Stimulated activated CD4-positive, alpha-beta T cell treated with anti-CD3 and anti-CD28 coated beads, Interleukin-12 subunit alpha, Interleukin-12 subunit beta, amount 100 ng/mL, for 48 hours (primary cell): Measurements from ENCODE around the gene PPP2R2C.

Source experiments
- DNase-seq, 3 donors: peaks; one replicate each; pipeline ENCODE4 v3.0.0-alpha.2; 2020; ENCODE audit warnings: low read depth in 2 of 3, low spot score in 1 of 3

Gene PPP2R2C

DNA sequence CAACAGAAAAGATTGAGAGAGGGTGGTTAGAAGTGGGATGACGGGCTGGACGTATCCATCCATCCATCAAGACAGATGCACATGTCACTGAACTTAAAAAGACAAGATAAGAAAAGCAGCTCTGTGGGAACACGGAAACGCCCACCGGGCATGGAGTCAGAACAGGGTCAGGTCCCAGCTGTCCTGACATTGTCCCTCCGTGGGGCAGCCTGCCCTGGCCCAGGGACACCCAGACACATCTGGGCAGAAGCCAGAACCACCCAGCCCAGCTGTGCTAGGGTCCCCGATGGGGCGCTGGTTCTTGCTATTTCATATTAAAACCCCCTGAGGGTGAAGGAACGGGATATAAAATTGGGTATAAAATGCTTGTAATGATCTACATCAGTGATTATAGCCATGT is 88.5 kb downstream of the PPP2R2C start:
- no peak for DNase-seq

- no peak for DNase-seq
Measured at GRCh38 chr4:6383009-6383404, 89.4 kb downstream of the PPP2R2C start.

- no peak for DNase-seq
Measured at GRCh38 chr4:6381571-6382123, 90.8 kb downstream of the PPP2R2C start.

DNA sequence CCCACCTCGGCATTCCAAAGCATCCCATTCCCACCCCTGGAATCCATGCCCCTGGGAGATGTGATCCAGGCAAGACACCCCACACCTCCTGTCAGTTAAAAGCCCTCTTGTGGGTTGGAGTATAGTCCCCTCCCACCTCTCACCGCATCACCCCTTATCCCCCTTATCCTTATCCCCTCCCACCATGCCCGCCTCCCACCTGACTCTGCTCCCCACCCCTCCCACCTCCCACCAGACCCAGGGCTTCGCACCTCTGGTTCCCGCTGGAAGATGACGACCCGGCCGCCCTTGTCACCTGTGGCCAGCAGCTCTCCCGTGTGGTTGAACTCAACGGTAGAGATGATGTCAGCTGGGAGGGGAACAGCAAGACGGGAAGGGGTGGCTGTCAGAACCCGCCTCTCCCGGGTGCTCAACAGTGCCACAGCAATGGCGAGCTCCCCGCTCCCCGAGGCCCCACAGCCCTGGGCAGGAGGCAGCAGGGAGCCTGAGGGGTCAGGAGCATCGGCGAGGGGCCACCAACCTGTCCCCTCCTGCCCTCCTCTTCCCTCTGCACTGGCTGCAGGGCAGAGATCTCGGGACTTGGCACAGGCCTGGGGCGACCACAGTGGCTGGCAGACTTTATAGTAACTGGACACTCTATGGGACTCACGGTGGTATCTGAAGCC is 91.5 kb downstream of the PPP2R2C start:
- DNase-seq, result no peak

DNA sequence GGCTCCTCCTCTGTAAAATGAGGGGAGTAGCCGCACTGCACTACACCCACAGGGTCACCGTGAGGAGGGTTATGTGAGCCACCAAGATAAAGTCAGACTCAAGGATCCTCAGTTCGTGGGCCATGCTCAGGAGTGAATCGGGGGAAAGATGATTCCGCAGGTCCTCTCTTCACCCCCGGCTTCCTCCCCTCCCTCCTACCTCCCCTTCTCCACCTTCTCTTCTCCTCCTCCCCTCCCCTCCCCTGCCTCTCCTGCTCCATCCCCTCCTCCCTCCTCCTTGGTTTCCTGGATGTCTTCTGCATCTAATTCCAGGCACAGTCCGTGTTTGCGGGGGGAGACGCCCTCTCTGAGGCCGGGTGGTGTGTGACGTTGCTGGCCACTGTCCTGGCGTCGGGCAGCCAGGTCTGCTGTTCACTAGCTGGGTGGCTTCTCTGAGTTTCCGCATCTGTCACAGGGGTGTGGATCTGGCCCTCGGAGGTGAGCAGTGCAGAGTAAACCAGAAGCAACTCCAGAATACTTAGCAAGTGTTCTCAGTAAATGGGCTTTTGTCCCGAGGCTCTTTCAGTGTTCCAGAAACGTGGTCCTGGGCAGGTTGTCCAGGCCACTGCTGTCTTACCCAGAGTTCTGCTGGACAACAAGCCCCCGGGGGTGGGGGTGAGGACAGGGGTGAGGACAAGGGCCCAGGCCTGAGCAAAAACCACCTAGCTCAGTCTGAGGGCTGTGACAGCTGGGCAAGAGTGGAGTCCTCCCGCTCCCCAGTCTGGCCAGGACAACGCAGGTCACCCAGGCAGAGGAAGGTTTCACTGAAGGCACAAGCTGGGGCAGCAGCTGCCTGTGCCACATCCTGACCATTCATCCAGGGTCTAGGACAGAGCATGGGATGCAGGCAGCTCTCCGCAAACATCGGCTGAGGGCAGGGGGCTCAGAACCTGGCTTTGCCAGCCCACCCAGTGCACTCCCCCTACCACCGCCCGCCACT is 92.4 kb downstream of the PPP2R2C start:
- no peak for DNase-seq

GRCh38 chr4:6378493-6379445 is 93.6 kb downstream of the PPP2R2C start:
- no peak for DNase-seq

DNA sequence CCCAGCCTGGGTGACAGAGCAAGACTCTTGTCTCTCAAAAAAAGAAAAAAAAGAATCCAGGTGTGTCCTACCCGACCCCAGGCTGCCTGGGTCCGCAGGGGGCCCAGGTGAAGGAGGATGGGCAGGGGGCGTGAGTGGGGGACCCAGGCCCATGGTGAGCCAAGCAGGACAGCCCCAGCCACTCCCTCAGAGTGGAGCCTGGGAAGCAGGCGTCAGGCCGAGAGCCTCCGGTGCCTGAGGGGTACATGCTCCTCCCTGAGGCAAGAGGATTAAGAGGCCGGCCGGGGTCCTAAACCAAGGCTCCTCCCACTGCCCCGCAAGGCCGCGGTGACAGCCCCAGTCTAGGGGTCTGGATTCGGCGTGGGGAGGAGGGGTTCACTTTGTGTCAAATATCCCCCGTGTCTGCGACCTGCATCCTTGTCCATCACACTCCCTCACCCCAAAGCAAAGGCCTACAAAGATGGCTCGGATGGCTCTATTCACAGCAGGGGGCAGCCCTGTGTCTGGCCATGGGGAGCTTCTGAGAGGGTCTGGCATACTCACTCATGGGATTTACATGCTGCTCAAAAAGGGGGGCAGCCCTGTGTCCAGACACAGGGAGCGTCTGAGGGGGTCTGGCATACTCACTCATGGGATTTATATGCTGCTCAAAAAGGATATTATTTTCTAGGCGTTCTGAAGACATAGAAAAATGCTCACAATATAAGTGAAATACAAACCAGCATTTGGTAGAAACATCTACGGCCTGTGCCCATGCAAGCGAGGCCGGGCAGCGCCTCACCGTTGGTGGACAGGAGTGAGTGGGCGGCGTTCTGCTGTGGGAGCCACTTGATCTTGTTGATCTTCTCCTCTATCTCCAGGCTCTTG is 94.6 kb downstream of the PPP2R2C start:
- DNase-seq, result no peak

DNA sequence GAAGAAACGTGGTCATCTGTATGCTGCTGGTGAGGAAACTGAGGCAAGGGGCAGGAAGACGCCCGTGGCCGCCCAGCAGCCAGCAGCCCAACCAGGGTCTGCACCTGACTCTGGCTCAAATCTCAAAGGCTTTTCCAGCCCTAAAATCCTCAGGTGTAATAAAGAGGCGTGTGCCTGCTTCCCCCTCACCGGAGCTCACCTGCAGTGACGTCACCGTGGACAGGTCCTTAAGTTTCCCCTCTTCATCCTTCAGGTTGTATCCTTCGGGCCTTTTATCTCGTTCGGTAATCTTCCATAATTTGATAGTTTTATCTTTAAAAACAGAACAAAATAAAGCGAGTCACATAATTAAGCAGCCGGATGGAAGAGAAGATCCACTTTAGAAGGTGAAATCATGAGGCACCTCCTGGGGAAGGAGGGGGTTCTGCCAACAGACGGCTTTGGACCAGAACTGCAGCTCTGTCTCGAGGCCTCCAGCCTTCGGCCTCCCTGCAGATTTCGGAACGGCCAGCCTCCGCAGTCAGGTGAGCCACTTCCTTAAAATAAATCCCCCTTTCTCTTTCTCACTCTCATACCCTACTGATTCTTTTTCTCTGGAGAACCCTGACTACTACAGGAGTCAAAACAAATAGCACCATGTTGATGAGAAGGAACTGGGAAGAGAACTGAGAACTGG is 96.7 kb downstream of the PPP2R2C start:
- DNase-seq, result no peak

DNA sequence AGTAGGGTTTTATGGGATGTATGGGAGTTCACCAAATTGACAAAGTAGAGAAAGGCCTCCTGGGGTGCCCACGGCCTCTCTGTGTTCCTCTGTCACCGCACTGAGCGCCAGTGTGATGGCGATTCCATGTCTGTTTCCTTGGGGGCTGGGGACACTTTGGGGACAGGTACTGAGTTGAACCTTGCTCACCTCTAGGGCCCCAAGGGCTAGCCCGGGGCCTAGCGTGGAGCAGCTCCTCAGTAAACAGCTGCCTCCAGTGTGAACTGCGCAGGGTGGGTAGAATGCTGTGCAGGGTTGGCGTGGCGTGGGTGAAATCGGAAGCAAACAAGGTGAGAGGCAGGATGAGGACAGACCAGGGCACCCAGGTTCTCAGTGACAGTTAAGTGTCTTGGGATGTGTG is 97.8 kb downstream of the PPP2R2C start:
- DNase-seq, result no peak

DNA sequence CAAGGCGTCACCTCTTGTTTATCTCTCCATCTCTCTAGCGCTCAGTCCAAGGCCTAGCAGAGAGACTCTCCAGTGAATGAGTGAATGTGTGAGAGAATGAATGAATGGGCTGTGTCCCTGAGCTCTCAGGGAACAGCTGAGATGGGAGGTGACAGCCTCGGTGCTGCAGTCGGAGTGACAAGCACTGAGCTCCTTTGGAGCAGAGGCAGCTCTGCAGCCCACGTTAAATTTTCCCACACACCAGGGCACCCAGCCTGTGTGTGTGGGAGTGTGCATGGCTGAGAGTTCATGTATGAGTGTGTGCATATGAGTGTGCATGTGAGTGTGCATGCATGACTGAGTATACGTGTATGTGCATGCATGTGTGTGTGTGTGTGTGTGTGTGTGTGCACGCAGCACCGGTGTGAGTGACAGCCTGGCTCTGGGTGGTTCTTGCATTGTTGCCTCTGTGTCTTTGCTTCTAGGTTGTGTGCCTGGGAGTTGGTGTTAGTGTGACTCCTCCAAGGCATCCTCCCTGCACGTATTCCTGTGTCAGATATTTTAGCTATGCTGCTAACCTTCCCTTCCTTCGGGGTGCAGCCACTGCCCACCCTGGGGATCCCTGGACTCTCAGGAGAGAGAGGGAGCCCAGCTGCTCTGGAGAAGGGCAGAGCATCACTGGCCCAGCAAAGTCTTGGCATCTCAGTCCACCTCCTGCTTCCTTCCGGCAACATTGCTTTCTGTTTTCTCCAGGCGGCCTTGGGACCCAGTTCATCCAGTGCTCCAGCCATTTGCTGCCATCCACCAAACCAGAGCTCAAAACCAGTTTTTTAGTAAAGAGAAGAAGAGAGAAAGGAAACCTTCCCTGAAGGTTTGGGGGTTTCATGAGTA is 98.6 kb downstream of the PPP2R2C start:
- DNase-seq, result no peak

GRCh38 chr4:6372649-6373525 is 99.5 kb downstream of the PPP2R2C start:
- DNase-seq, result peak in 2 of 3 donors; percentile 4 to 26

DNA sequence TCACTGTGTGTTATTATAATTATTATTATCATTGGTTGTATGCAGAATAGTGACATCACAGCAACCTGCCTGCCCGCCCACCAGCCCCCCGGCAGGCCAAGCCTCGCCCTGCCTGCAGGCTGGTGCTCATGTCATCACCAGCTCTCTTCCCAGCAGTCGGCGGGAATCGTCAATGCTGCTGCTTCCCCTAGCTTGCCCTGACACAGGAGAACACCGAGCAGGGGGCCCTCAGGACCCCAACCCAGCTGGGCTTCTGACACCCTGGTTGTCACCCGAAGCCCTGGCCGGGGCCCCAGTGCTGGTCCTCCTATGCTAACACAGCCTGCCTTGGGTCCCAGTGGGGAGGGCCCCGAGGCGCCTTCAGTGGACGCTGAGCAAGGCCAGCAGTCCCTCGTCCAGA is 100.6 kb downstream of the PPP2R2C start:
- no peak for DNase-seq

GRCh38 chr4:6371271-6371670 is 101.1 kb downstream of the PPP2R2C start:
- DNase-seq, result no peak

DNA sequence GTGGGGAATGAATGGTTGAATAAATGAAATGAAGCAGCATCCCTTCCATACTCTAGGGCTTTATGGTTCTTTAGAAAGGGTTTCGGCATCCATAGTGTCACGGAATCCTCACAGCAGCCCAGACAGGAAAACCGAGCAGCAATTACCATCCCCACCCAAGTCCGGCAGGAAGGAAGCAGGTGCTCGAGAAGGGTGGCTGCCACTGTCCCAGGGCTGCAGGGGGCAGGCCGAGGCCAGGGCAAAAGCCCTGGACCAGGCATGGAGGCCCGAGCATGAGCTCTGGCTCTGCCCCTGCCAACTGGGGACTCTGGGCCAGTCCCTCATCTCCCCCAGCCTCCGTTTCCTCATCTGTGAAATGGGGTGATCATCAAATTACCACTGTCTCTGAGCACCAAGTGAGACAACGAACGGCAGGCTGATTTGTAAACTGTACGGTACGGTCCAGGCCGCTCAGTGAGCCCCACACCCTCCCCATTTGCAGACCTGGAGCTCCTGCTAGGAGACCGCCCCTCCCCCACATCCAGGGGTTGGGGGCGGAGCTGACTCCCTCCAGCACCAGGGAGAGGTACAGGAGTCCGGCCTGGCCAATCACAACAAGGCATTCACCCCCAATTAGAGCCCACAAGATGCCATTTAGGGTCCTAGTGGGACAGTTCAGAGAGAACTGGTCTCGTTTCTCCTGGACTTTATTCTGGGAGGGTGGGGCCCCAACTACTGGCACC is 102.3 kb downstream of the PPP2R2C start:
- no peak for DNase-seq

DNA sequence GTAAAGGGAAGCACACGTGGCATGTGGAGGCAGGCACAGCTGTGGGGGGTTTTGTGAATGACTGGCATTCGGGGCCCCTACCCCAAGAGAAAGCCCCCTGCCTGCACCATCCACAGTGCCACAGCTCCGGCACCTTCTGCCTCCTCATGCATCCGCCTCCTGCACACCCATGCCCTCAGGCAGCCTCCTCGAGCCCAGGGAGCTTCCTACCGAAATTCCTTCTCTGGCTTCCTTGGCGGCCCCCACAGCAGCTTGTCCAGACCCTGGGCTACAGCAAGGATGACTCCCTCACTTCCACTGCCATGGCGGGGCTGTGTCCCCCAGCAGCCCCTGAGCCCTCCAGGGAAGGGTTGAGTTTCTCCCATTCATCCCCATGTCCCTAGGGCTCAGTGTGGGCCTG is 102.9 kb downstream of the PPP2R2C start:
- no peak for DNase-seq

DNA sequence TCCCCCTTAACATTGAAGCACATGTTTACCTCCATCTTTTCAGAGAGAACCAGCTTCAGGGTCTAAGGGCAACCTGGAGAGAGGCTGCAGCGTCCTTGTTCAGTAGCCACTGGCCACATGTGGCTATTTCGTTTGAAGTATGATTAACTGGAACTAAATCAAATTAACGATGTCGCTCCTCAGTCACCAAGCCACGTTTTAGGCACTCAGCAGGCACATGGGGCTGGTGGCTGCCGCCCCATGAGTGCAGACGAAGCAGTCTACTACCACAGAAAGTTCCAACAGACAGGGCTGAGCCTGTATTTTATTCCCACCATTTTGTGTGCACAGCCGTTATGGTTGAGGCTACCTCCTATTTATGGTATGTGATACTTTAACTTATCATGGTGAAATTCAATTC is 103.4 kb downstream of the PPP2R2C start:
- no peak for DNase-seq

DNA sequence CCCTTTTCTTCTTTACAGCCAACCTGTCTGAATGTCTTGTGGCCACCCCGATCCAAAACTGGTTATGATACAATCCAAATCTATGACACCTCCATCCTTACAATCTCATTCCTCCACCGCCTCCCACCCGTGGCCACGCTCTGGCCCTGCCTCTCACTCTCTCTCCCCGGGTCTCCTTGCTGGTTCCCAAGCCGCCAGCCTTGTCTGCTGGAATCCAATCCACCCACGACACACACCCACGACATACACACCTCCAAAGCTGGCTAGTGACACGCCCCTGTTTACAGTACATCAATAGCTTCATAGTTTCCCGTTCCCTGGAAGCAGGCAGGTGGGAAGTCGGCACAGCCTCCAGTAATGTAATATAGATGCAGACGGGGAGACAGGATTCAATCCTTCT is 103.8 kb downstream of the PPP2R2C start:
- DNase-seq, result no peak
